Gastrocnemius medialis (tissue), 4 donors: ENCODE measurements around the gene GTF3C1.

Experiments used
- CTCF ChIP-seq, 5 experiments: fragments of 450-650 bp in 3 of 5; fragments of 200-600 bp in 2 of 5; sonication (generic) in 2 of 5; IDR thresholded peaks in 4 of 5; conservative IDR thresholded peaks in 1 of 5; 1 replicate in 4 of 5; 2 replicates in 1 of 5; pipeline ENCODE4 v1.5.1; 2016 to 2019; ENCODE audit warnings: antibody characterized with exemption in 5 of 5, mild to moderate bottlenecking in 3 of 5, moderate library complexity in 3 of 5
- POLR2A ChIP-seq, 2 donors: fragments of 450-650 bp; IDR thresholded peaks; one replicate each; pipeline ENCODE4 v1.6.1; 2017; ENCODE audit warnings: antibody characterized with exemption in 2 of 2, mild to moderate bottlenecking in 2 of 2, moderate library complexity in 2 of 2

GRCh38 chr16:27561216-27561615 lies 11.5 kb upstream of the GTF3C1 start:
- TF ChIP-seq CTCF (IDR thresholded peaks at IDR 0.05 in 4 of 5, conservative IDR thresholded peaks at IDR 0.05 in 1 of 5): no peak
- no peak for TF ChIP-seq POLR2A (IDR thresholded peaks at IDR 0.05)
